IPS DF 6.9 (cell line): ENCODE results near the gene CSF3R.
"Not testable (repeated sequence)": the region's sequence is repeated elsewhere in the genome, so short reads cannot be mapped to it uniquely, and the experiment has no call there.

Source experiments
- DNase-seq: peaks from one replicate; pipeline ENCODE4 v3.0.0-alpha.2; 2013; ENCODE audit warnings: low read depth, low spot score
- H3K27ac ChIP-seq: one replicate; pipeline ENCODE4 v1.5.1; 2013; ENCODE audit warnings: low read length, control low read depth
- H3K27me3 ChIP-seq: 2 replicates; pipeline ENCODE4 v1.6.1; 2013; ENCODE audit warnings: mild to moderate bottlenecking, low read length; ENCODE audit not compliant: control insufficient read depth, insufficient read depth
- H3K36me3 ChIP-seq: 2 replicates; pipeline ENCODE4 v1.6.1; 2013; ENCODE audit warnings: low read length; ENCODE audit not compliant: control insufficient read depth, insufficient read depth
- H3K4me1 ChIP-seq: 2 replicates; pipeline ENCODE4 v1.6.1; 2013; ENCODE audit warnings: low read length; ENCODE audit not compliant: control insufficient read depth, insufficient read depth
- H3K4me3 ChIP-seq: 2 replicates; pipeline ENCODE4 v1.5.1; 2013; ENCODE audit warnings: mild to moderate bottlenecking, low read length
- H3K9me3 ChIP-seq: 2 replicates; pipeline ENCODE4 v1.6.1; 2013; ENCODE audit warnings: low read length, inconsistent platforms; ENCODE audit not compliant: control insufficient read depth, insufficient read depth
- WGBS: extraction: QIAGEN DNeasy Blood & Tissue Kit; methylation state at CpG from one replicate; pipeline ENCODE4 v1.1.7; 2013; ENCODE audit warnings: mixed read lengths, missing lambda C conversion rate; ENCODE audit not compliant: insufficient read length, insufficient coverage; 5-methylcytosine and 5-hydroxymethylcytosine counted together

Gene CSF3R

GRCh38 chr1:36481771-36482723, 666 bp downstream of the CSF3R start:
- H3K27ac ChIP-seq = no peak overlapping the region
- no peak for DNase-seq

GRCh38 chr1:36481091-36481490, 1.6 kb downstream of the CSF3R start:
- H3K9me3 ChIP-seq = no peaks in the 10 kb centered on the region

More at GRCh38 chr1:36481771-36482723, 666 bp downstream of the CSF3R start:
- Histone ChIP-seq H3K4me3 (no peak overlapping the region), H3K9me3 (no peaks in the 10 kb centered on the region), H3K27me3 (no peaks in the 10 kb centered on the region), H3K36me3 (no peaks in the 10 kb centered on the region), H3K4me1 (no peaks in the 10 kb centered on the region)
- 100% methylated on average over 3 of the region's 26 CpGs for WGBS

GRCh38 chr1:36480161-36480560, 2.6 kb downstream of the CSF3R start:
- no peaks in the 10 kb centered on the region for H3K9me3 ChIP-seq
- no CpG with 5 or more reads among the region's 2 CpGs for WGBS
- no peak for DNase-seq

More at GRCh38 chr1:36481091-36481490, 1.6 kb downstream of the CSF3R start:
- H3K36me3 ChIP-seq = no peaks in the 10 kb centered on the region
- WGBS = no CpG with 5 or more reads among the region's 6 CpGs
- no peaks in the 10 kb centered on the region for H3K27me3 ChIP-seq
- no peak for DNase-seq
- no peak overlapping the region for H3K27ac ChIP-seq
- no peaks in the 10 kb centered on the region for H3K4me1 ChIP-seq
- no peak overlapping the region for H3K4me3 ChIP-seq

GRCh38 chr1:36479505-36480051, 3.1 kb downstream of the CSF3R start:
- H3K27me3 ChIP-seq = no peaks in the 10 kb centered on the region
- H3K4me1 ChIP-seq = no peaks in the 10 kb centered on the region
- H3K36me3 ChIP-seq = no peaks in the 10 kb centered on the region
- H3K27ac ChIP-seq = no peak overlapping the region
- WGBS = no CpG with 5 or more reads among the region's 2 CpGs
- H3K9me3 ChIP-seq = no peaks in the 10 kb centered on the region
- DNase-seq = no peak
- no peak overlapping the region for H3K4me3 ChIP-seq

More at GRCh38 chr1:36480161-36480560, 2.6 kb downstream of the CSF3R start:
- Histone ChIP-seq H3K27me3 (no peaks in the 10 kb centered on the region), H3K27ac (no peak overlapping the region), H3K4me3 (no peak overlapping the region), H3K4me1 (no peaks in the 10 kb centered on the region), H3K36me3 (no peaks in the 10 kb centered on the region)

GRCh38 chr1:36477615-36478014, 5.1 kb downstream of the CSF3R start:
- DNase-seq, H3K27ac ChIP-seq, H3K4me3 ChIP-seq, H3K36me3 ChIP-seq, H3K4me1 ChIP-seq, H3K27me3 ChIP-seq, H3K9me3 ChIP-seq: not testable (repeated sequence)
- no CpG with 5 or more reads among the region's 13 CpGs for WGBS

- H3K9me3 ChIP-seq = no peaks in the 10 kb centered on the region
- H3K36me3 ChIP-seq = no peaks in the 10 kb centered on the region
- H3K4me1 ChIP-seq = no peaks in the 10 kb centered on the region
- H3K27me3 ChIP-seq = no peaks in the 10 kb centered on the region
- DNase-seq = no peak
- H3K27ac ChIP-seq = no peak overlapping the region
- no peak overlapping the region for H3K4me3 ChIP-seq
- no CpG with 5 or more reads among the region's 5 CpGs for WGBS
Measured at GRCh38 chr1:36476945-36477344, 5.8 kb downstream of the CSF3R start.

- no CpG with 5 or more reads among the region's 7 CpGs for WGBS
- Histone ChIP-seq H3K36me3 (no peaks in the 10 kb centered on the region), H3K4me1 (no peaks in the 10 kb centered on the region), H3K27ac (no peak overlapping the region), H3K27me3 (no peaks in the 10 kb centered on the region), H3K4me3 (no peak overlapping the region), H3K9me3 (no peaks in the 10 kb centered on the region)
- DNase-seq = no peak
Measured at GRCh38 chr1:36475910-36476604, 6.7 kb downstream of the CSF3R start.

- no CpG with 5 or more reads among the region's 9 CpGs for WGBS
- no peaks in the 10 kb centered on the region for H3K27me3 ChIP-seq
- no peak for DNase-seq
- H3K9me3 ChIP-seq = no peaks in the 10 kb centered on the region
- no peak overlapping the region for H3K4me3 ChIP-seq
- no peaks in the 10 kb centered on the region for H3K4me1 ChIP-seq
- no peak overlapping the region for H3K27ac ChIP-seq
- no peaks in the 10 kb centered on the region for H3K36me3 ChIP-seq
Measured at GRCh38 chr1:36475341-36475740, 7.4 kb downstream of the CSF3R start.

GRCh38 chr1:36472656-36473055, 10.1 kb downstream of the CSF3R start:
- H3K27ac ChIP-seq = no peak overlapping the region
- no CpG with 5 or more reads among the region's 6 CpGs for WGBS

GRCh38 chr1:36471830-36472641, 10.7 kb downstream of the CSF3R start:
- no peak for DNase-seq
- Histone ChIP-seq H3K27me3 (peaks cover under 1% of the 10 kb centered on the region; the same call in 1 of the 2 replicates), H3K4me3 (no peak overlapping the region), H3K27ac (no peak overlapping the region), H3K9me3 (no peaks in the 10 kb centered on the region), H3K4me1 (no peaks in the 10 kb centered on the region), H3K36me3 (no peaks in the 10 kb centered on the region)
- no CpG with 5 or more reads among the region's 22 CpGs for WGBS

More at GRCh38 chr1:36472656-36473055, 10.1 kb downstream of the CSF3R start:
- DNase-seq = no peak
- H3K4me1 ChIP-seq = no peaks in the 10 kb centered on the region
- H3K9me3 ChIP-seq = no peaks in the 10 kb centered on the region
- no peaks in the 10 kb centered on the region for H3K36me3 ChIP-seq
- H3K27me3 ChIP-seq = no peaks in the 10 kb centered on the region
- no peak overlapping the region for H3K4me3 ChIP-seq
